Liver (tissue), 3 donors: ENCODE data around the gene MSRB2.

Experiments used
- GABPA ChIP-seq, 2 donors: IDR thresholded peaks in 1 of 2; conservative IDR thresholded peaks in 1 of 2; 2 replicates each; pipeline ENCODE4 v1.6.1; 2016; ENCODE audit warnings: antibody characterized with exemption in 2 of 2, mild to moderate bottlenecking in 1 of 2, moderate library complexity in 1 of 2
- HNF4A ChIP-seq, 2 donors: conservative IDR thresholded peaks; 2 replicates each; pipeline ENCODE4 v1.6.1; 2016; ENCODE audit warnings: antibody characterized with exemption in 2 of 2, mild to moderate bottlenecking in 2 of 2
- RAD21 ChIP-seq, 2 donors: IDR thresholded peaks; 2 replicates each; pipeline ENCODE4 v1.6.1; 2016; ENCODE audit warnings: antibody characterized with exemption in 2 of 2, mild to moderate bottlenecking in 2 of 2
- RXRA ChIP-seq, 2 donors: IDR thresholded peaks; 2 replicates each; pipeline ENCODE4 v1.6.1; 2017 to 2018; ENCODE audit warnings: antibody characterized with exemption in 2 of 2, mild to moderate bottlenecking in 1 of 2
- TAF1 ChIP-seq: conservative IDR thresholded peaks from 2 replicates; pipeline ENCODE4 v1.6.1; 2016; ENCODE audit warnings: antibody characterized with exemption, mild to moderate bottlenecking
- YY1 ChIP-seq: IDR thresholded peaks from 2 replicates; pipeline ENCODE4 v1.6.1; 2016; ENCODE audit warnings: antibody characterized with exemption, mild to moderate bottlenecking
- TF ChIP-seq, protein P1 (sequence below): fragments of 150-350 bp; IDR thresholded peaks from 2 replicates; pipeline ENCODE4 v1.5.1; 2017; ENCODE audit warnings: improper control_type of control experiment, low read depth, low read length; ENCODE audit not compliant: missing input control
- TF ChIP-seq, protein P2 (sequence below): IDR thresholded peaks from 2 replicates; pipeline ENCODE4 v1.6.1; 2016; ENCODE audit warnings: antibody characterized with exemption, mild to moderate bottlenecking
- TF ChIP-seq, protein P3 (sequence below): IDR thresholded peaks from 2 replicates; pipeline ENCODE4 v1.6.1; 2016; ENCODE audit warnings: antibody characterized with exemption
- donor health status: healthy.
- donor health status: healthy.

DNA sequence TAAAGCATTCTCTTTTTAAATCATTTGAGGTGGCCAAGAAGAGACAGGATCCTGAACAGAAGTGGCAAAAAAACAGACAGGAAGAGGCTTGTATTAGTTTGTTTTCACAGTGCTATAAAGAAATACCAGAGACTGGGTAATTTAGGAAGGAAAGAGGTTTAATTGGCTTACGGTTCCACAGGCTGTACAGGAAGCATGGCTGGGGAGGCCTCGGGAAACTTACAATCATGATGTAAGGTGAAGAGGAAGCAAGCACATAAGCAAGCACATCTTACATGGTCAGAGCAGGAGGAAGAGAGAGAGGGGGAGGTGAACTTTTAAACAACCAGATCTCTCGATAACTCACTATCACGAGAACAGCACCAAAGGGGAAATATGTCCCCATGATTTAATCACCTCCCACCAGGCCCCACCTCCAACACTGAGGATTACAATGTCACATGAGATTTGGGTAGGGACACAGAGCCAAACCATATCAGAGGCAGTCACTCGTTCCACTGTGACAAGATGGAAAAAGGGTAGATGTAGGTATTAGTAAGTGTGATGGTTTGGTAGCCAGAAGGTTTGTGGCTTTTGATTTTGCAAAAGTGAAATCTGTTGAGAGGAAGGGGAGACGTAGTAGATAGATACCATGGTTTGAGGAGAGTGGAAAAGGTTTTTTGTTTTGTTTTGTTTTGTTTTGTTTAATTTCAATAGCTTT, 5.1 kb downstream of the MSRB2 start:
- TF ChIP-seq, protein P1, sequence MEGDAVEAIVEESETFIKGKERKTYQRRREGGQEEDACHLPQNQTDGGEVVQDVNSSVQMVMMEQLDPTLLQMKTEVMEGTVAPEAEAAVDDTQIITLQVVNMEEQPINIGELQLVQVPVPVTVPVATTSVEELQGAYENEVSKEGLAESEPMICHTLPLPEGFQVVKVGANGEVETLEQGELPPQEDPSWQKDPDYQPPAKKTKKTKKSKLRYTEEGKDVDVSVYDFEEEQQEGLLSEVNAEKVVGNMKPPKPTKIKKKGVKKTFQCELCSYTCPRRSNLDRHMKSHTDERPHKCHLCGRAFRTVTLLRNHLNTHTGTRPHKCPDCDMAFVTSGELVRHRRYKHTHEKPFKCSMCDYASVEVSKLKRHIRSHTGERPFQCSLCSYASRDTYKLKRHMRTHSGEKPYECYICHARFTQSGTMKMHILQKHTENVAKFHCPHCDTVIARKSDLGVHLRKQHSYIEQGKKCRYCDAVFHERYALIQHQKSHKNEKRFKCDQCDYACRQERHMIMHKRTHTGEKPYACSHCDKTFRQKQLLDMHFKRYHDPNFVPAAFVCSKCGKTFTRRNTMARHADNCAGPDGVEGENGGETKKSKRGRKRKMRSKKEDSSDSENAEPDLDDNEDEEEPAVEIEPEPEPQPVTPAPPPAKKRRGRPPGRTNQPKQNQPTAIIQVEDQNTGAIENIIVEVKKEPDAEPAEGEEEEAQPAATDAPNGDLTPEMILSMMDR = no peak
- TF ChIP-seq RAD21 (IDR thresholded peaks at IDR 0.05) (no peak), HNF4A (conservative IDR thresholded peaks at IDR 0.05) (no peak), TAF1 (no peak), YY1 (no peak), RXRA (IDR thresholded peaks at IDR 0.05) (no peak), GABPA (IDR thresholded peaks at IDR 0.05 in 1 of 2, conservative IDR thresholded peaks at IDR 0.05 in 1 of 2) (no peak)
- TF ChIP-seq, protein P2, sequence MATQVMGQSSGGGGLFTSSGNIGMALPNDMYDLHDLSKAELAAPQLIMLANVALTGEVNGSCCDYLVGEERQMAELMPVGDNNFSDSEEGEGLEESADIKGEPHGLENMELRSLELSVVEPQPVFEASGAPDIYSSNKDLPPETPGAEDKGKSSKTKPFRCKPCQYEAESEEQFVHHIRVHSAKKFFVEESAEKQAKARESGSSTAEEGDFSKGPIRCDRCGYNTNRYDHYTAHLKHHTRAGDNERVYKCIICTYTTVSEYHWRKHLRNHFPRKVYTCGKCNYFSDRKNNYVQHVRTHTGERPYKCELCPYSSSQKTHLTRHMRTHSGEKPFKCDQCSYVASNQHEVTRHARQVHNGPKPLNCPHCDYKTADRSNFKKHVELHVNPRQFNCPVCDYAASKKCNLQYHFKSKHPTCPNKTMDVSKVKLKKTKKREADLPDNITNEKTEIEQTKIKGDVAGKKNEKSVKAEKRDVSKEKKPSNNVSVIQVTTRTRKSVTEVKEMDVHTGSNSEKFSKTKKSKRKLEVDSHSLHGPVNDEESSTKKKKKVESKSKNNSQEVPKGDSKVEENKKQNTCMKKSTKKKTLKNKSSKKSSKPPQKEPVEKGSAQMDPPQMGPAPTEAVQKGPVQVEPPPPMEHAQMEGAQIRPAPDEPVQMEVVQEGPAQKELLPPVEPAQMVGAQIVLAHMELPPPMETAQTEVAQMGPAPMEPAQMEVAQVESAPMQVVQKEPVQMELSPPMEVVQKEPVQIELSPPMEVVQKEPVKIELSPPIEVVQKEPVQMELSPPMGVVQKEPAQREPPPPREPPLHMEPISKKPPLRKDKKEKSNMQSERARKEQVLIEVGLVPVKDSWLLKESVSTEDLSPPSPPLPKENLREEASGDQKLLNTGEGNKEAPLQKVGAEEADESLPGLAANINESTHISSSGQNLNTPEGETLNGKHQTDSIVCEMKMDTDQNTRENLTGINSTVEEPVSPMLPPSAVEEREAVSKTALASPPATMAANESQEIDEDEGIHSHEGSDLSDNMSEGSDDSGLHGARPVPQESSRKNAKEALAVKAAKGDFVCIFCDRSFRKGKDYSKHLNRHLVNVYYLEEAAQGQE = no peak
- TF ChIP-seq, protein P3, sequence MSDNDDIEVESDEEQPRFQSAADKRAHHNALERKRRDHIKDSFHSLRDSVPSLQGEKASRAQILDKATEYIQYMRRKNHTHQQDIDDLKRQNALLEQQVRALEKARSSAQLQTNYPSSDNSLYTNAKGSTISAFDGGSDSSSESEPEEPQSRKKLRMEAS = no peak
